Activated CD4-positive, CD25-positive, alpha-beta regulatory T cell (primary cell): ENCODE measurements around the gene DUSP10.

ENCODE experiments used
- DNase-seq, 4 experiments: peaks; one replicate each; lab custom pipeline; 2025; lab: John Stamatoyannopoulos, UW

Gene DUSP10

GRCh38 chr1:221741703-221742554 is at the start of gene DUSP10:
Gene DUSP10, minus strand, starts transcription at chr1:221742089. Its CDS starts 2,345 bp downstream, at chr1:221739744.
- peak; percentile 86 to 96 (median 92) for DNase-seq

GRCh38 chr1:221788466-221788865 is 46.6 kb upstream of the DUSP10 start:
- no peak for DNase-seq

GRCh38 chr1:221786647-221787046 is 44.8 kb upstream of the DUSP10 start:
- no peak for DNase-seq

GRCh38 chr1:221783936-221784335 is 42.0 kb upstream of the DUSP10 start:
- no peak for DNase-seq

GRCh38 chr1:221783437-221783836 is 41.5 kb upstream of the DUSP10 start:
- no peak for DNase-seq

GRCh38 chr1:221782970-221783369 is 41.1 kb upstream of the DUSP10 start:
- DNase-seq: no peak

GRCh38 chr1:221782477-221782876 is 40.6 kb upstream of the DUSP10 start:
- no peak for DNase-seq

- DNase-seq: no peak
Measured at GRCh38 chr1:221781102-221781755, 39.3 kb upstream of the DUSP10 start.

- DNase-seq: no peak
Measured at GRCh38 chr1:221780175-221780574, 38.3 kb upstream of the DUSP10 start.

GRCh38 chr1:221779771-221780170 is 37.9 kb upstream of the DUSP10 start:
- no peak for DNase-seq

- DNase-seq: no peak
Measured at GRCh38 chr1:221778535-221779142, 36.8 kb upstream of the DUSP10 start.

GRCh38 chr1:221778125-221778524 is 36.2 kb upstream of the DUSP10 start:
- no peak for DNase-seq

- DNase-seq: no peak
Measured at GRCh38 chr1:221777431-221778072, 35.7 kb upstream of the DUSP10 start.

GRCh38 chr1:221776495-221777301 is 34.8 kb upstream of the DUSP10 start:
- DNase-seq: no peak

- no peak for DNase-seq
Measured at GRCh38 chr1:221775206-221775605, 33.3 kb upstream of the DUSP10 start.

- DNase-seq: no peak
Measured at GRCh38 chr1:221774054-221774842, 32.4 kb upstream of the DUSP10 start.

GRCh38 chr1:221773383-221773782 is 31.5 kb upstream of the DUSP10 start:
- no peak for DNase-seq

- DNase-seq: no peak
Measured at GRCh38 chr1:221772117-221772516, 30.2 kb upstream of the DUSP10 start.

GRCh38 chr1:221768444-221769066 is 26.7 kb upstream of the DUSP10 start:
- DNase-seq: no peak

- DNase-seq: no peak
Measured at GRCh38 chr1:221766210-221766609, 24.3 kb upstream of the DUSP10 start.
